ENCODE measurements around the gene VTI1A.

- TF ChIP-seq MYNN (tag by site-specific recombination; IDR thresholded peaks at IDR 0.05; ENCODE audit: borderline replicate concordance) (no peak), CTCF (tag by site-specific recombination; IDR thresholded peaks at IDR 0.05) (no peak), ZFHX2 (tag by site-specific recombination; conservative IDR thresholded peaks at IDR 0.05) (no peak), ZSCAN30 (tag by site-specific recombination; IDR thresholded peaks at IDR 0.05) (no peak), KLF17 (tag by site-specific recombination; IDR thresholded peaks at IDR 0.05) (no peak), GLIS1 (tag by site-specific recombination; IDR thresholded peaks at IDR 0.05) (no peak), BCL11B (tag by site-specific recombination; IDR thresholded peaks at IDR 0.05; ENCODE audit: low read depth) (no peak)
Measured at GRCh38 chr10:112785089-112785488, 338.1 kb downstream of the VTI1A start.
